PC-3 (cell line): ENCODE data around the gene GPN3. TPM values are rescaled to one million over a fixed set of nuclear protein-coding genes. Genes with fewer than 3 reads are reported as not detected.

Experiments used
- ATAC-seq: fragments of 200-7000 bp; cut with Tn5 transposase; 2 replicates; pipeline ENCODE4 v1.9.1; 2020; ENCODE audit warnings: mild to moderate bottlenecking, moderate library complexity
- BruUV-seq: library from RNA; stranded (reverse); fragments of 400-500 nt; replicated peaks from 2 replicates; lab custom pipeline; 2021; lab: Mats Ljungman, UMichigan
- CTCF ChIA-PET: fragments of 300-600 bp; sonication (Branson Sonifier 250); formaldehyde crosslinking; loops from one replicate; lab custom pipeline; 2022; ENCODE audit warnings: antibody characterized with exemption; lab: Charles Lee
- POLR2A ChIA-PET: fragments of 300-600 bp; sonication (Branson Sonifier 250); formaldehyde crosslinking; loops from one replicate; lab custom pipeline; 2022; ENCODE audit warnings: antibody characterized with exemption; ENCODE audit not compliant: unreplicated experiment; lab: Charles Lee
- DNase-seq: peaks from one replicate; pipeline ENCODE4 v3.0.0-alpha.2; 2015
- H2AFZ ChIP-seq: fragments of 300-600 bp; sonication (generic); 2 replicates; pipeline ENCODE4 v1.6.0; 2016; ENCODE audit warnings: antibody characterized with exemption, low read length
- H3F3A ChIP-seq: fragments of 300-600 bp; sonication (generic); one replicate; pipeline ENCODE4 v1.6.0; 2017; ENCODE audit warnings: antibody characterized with exemption, low read length, control low read depth, mild to moderate bottlenecking; ENCODE audit not compliant: unreplicated experiment
- H3K27ac ChIP-seq: fragments of 300-600 bp; sonication (generic); 2 replicates; pipeline ENCODE4 v1.5.1; 2016; ENCODE audit warnings: mild to moderate bottlenecking, low read length
- H3K27me3 ChIP-seq: fragments of 300-600 bp; sonication (generic); 2 replicates; pipeline ENCODE4 v1.6.1; 2016; ENCODE audit warnings: low read length, mixed read lengths
- H3K36me3 ChIP-seq: fragments of 300-600 bp; sonication (generic); 2 replicates; pipeline ENCODE4 v1.6.1; 2016; ENCODE audit warnings: low read depth, mixed run types, low read length, mixed read lengths
- H3K4me1 ChIP-seq: fragments of 300-600 bp; sonication (generic); 2 replicates; pipeline ENCODE4 v1.5.1; 2016; ENCODE audit warnings: low read length; ENCODE audit not compliant: insufficient read depth
- H3K4me2 ChIP-seq: fragments of 300-600 bp; sonication (generic); 2 replicates; pipeline ENCODE4 v1.6.0; 2016; ENCODE audit warnings: low read length
- H3K4me3 ChIP-seq: fragments of 300-600 bp; sonication (generic); 2 replicates; pipeline ENCODE4 v1.5.1; 2016; ENCODE audit warnings: mild to moderate bottlenecking, low read length, mixed read lengths
- H3K79me2 ChIP-seq: fragments of 300-600 bp; sonication (generic); 2 replicates; pipeline ENCODE4 v1.6.1; 2017; ENCODE audit warnings: low read length, mixed read lengths
- H3K9ac ChIP-seq: fragments of 300-600 bp; sonication (generic); 2 replicates; pipeline ENCODE4 v1.6.0; 2016; ENCODE audit warnings: mild to moderate bottlenecking, low read length
- H3K9me2 ChIP-seq: fragments of 300-600 bp; sonication (generic); replicated peaks from 2 replicates; pipeline ENCODE4 v1.6.1; 2016; ENCODE audit warnings: mixed run types, low read length, mixed read lengths
- H3K9me3 ChIP-seq: fragments of 300-600 bp; sonication (generic); 2 replicates; pipeline ENCODE4 v1.6.1; 2016; ENCODE audit warnings: low read length, mixed read lengths
- H4K20me1 ChIP-seq: fragments of 300-600 bp; sonication (generic); 2 replicates; pipeline ENCODE4 v1.6.1; 2016; ENCODE audit warnings: low read length, mixed read lengths
- EZH2 ChIP-seq: fragments of 300-600 bp; sonication (generic); IDR thresholded peaks from one replicate; pipeline ENCODE4 v1.6.1; 2017; ENCODE audit warnings: antibody characterized with exemption, mild to moderate bottlenecking, low read length; ENCODE audit not compliant: unreplicated experiment
- EZH2phosphoT487 ChIP-seq: fragments of 300-600 bp; sonication (generic); IDR thresholded peaks from 2 replicates; pipeline ENCODE4 v1.6.1; 2018; ENCODE audit warnings: mild to moderate bottlenecking, antibody characterized with exemption, low read length, borderline replicate concordance
- intact Hi-C: fragments of 100-400 bp; cut with micrococcal nuclease; formaldehyde crosslinking; loops from 2 replicates; pipeline ENCODE4 v1.9.0; 2023
- total RNA-seq: library from RNA; depleted of rRNA; stranded (reverse); fragments of >200 nt; gene quantifications from 2 replicates; pipeline ENCODE4 v1.2.3, GENCODE V29; 2014; rRNA removed
- TF ChIP-seq, protein P1 (sequence below): fragments of 300-600 bp; sonication (generic); conservative IDR thresholded peaks from 2 replicates; pipeline ENCODE4 v1.5.1; 2017; ENCODE audit warnings: antibody characterized with exemption, low read depth, mild to moderate bottlenecking, low read length

The GPN3 gene
- total RNA-seq, 1 experiment from 2014 or later = 32.5 TPM

DNA sequence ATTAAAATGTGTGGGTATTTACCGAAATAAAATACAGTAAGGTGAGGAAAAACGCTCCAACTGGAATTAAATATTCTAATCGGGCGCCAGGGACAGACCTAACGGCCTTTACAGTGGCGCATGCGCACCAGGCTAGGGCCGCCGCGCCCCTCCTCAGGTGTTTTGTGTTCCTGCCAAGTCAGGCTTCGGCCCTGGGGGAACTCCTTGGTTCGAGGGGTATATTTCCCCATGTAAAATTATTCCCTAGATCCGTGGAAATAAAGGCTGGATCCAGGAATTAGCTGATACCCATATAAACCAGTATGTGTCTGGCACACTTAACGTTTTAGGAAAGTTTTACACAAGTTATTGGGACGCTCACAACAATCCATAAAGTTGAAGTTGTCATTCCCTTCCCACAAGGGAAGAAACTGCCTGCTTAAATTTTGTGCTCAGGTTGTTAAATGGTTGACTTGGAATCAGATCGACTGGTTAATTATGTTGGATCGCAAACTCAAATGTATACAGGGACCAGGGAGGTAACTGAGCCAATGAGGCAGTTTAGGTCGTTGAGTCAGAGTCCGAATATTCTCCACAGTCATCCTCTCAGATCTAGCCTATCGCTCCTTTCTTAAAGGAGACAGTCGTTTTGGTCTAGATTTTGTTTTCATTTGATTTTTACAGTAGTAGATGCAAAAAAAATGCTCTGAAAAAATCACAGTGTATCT is 63.9 kb downstream of the GPN3 start:
- intact Hi-C loops = loop anchor here (5.0 kb wide), 1 partner anchor 357 kb away; the partner anchor contains the start of gene C12orf76

DNA sequence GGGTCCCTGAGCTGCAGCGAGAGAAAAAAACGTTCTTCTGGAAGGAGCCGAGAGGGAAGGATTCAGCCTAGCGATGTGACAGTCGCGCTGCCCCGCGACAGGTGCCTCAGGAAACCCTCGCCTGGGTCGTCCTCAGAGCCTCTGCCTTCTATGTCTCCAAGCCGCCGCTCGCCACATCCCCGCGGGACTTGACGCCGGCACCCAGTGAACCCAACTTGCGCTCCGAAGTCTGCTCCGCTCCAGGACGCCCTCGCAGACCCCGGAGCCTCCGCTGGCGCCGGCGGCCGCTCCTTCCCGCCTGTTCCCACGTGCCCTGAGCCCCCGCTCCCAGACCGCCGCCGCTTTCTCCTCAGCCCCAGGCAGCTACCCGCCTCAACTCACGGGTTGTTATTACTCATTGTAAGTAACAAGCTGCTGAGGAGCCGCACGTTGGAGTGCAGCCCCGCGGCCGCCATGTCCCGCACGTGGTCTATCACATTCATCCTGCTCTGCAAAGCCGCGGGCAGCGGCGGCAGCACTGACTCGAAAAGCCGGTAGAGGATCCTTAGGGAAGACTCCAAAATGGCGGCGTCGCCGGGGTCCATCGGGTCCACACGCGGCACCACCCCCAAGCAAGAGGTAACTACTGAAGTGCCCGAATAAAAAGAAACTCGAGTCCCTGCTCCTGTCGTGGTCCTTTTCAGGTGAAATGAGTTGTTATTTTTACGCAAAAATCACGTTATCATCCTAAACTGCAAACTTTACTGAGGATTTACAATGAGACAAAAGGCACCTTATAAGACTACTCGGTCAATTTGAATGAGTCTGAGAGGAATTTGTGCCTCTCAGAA is 64.7 kb downstream of the GPN3 start, which contains the start of gene ANAPC7:
Gene ANAPC7, minus strand, starts transcription at position 563 of the 830 bp plus-strand sequence. Its CDS starts 81 bp downstream, at position 482.
- POLR2A ChIA-PET = no interaction called here
- Histone ChIP-seq H3K4me1 (peaks cover 12% of the 10 kb centered on the region), H3K9me3 (no peaks in the 10 kb centered on the region), H3K9ac (peak within 1 kb of the TSS; percentile 92), H2AFZ (peak within 1 kb of the TSS; percentile 100), H3F3A (no peaks in the 10 kb centered on the region), H3K79me2 (peaks cover 55% of the 10 kb centered on the region), H3K9me2 (no peaks in the 10 kb centered on the region), H3K4me2 (peak within 1 kb of the TSS; percentile 91), H3K27ac (peak within 1 kb of the TSS; percentile 88), H3K27me3 (no peaks in the 10 kb centered on the region), H3K36me3 (peaks cover 16% of the 10 kb centered on the region; the same call in 1 of the 2 replicates), H4K20me1 (no peaks in the 10 kb centered on the region), H3K4me3 (peak within 1 kb of the TSS; percentile 78)
- CTCF ChIA-PET = interaction anchor here (0.6 to 1.0 kb wide), 2 partner anchors 28 to 313 kb away, joined by 3 to 5 read pairs; no protein-coding TSS in a partner anchor
- no peak for TF ChIP-seq EZH2phosphoT487
- no peak for TF ChIP-seq EZH2
- TF ChIP-seq, protein P1, sequence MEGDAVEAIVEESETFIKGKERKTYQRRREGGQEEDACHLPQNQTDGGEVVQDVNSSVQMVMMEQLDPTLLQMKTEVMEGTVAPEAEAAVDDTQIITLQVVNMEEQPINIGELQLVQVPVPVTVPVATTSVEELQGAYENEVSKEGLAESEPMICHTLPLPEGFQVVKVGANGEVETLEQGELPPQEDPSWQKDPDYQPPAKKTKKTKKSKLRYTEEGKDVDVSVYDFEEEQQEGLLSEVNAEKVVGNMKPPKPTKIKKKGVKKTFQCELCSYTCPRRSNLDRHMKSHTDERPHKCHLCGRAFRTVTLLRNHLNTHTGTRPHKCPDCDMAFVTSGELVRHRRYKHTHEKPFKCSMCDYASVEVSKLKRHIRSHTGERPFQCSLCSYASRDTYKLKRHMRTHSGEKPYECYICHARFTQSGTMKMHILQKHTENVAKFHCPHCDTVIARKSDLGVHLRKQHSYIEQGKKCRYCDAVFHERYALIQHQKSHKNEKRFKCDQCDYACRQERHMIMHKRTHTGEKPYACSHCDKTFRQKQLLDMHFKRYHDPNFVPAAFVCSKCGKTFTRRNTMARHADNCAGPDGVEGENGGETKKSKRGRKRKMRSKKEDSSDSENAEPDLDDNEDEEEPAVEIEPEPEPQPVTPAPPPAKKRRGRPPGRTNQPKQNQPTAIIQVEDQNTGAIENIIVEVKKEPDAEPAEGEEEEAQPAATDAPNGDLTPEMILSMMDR = no peak
- intact Hi-C loops = loop anchor here (5.0 kb wide), 1 partner anchor 356 kb away; the partner anchor contains the start of gene C12orf76
- DNase-seq = peak; percentile 90
- peak; percentile 89 for ATAC-seq
- BruUV-seq = TSS peak; percentile 69

More for the DNA sequence above, 63.9 kb downstream of the GPN3 start:
- peak; percentile 85 for DNase-seq
- Histone ChIP-seq H2AFZ (peak overlapping the region; percentile 100), H3K79me2 (peaks cover 47% of the 10 kb centered on the region), H3K27ac (peak overlapping the region; percentile 88), H3K4me3 (peak overlapping the region; percentile 78), H3K9ac (peak overlapping the region; percentile 92), H3K9me3 (no peaks in the 10 kb centered on the region), H3K9me2 (no peaks in the 10 kb centered on the region), H3K27me3 (no peaks in the 10 kb centered on the region), H3K4me2 (peak overlapping the region; percentile 91), H3F3A (no peaks in the 10 kb centered on the region), H3K4me1 (peaks cover 12% of the 10 kb centered on the region), H3K36me3 (peaks cover 15% of the 10 kb centered on the region; the same call in 1 of the 2 replicates), H4K20me1 (no peaks in the 10 kb centered on the region)
- BruUV-seq = TSS peak; percentile 98
- TF ChIP-seq, protein P1 = no peak
- TF ChIP-seq EZH2phosphoT487 = no peak
- no peak for TF ChIP-seq EZH2
- POLR2A ChIA-PET = no interaction called here
- CTCF ChIA-PET = interaction anchor here (0.6 kb wide), 1 partner anchor 314 kb away, joined by 3 read pairs; no protein-coding TSS in a partner anchor
- ATAC-seq = peak; percentile 52

Other genes with a start within 250 kb of the GPN3 start
- 174 and 211 TPM in 2 replicates for gene ATP2A2, start 187.0 kb downstream of the GPN3 start, total RNA-seq
- 80.5 and 112 TPM in 2 replicates for gene ANAPC7, start 64.5 kb downstream of the GPN3 start, total RNA-seq
- 202 and 292 TPM in 2 replicates for gene ARPC3, start 17.9 kb downstream of the GPN3 start, total RNA-seq
- gene FAM216A, start 588 bp upstream of the GPN3 start, total RNA-seq = 19.5 and 27.8 TPM in 2 replicates
- 96.5 and 114 TPM in 2 replicates for gene VPS29, start 33.9 kb upstream of the GPN3 start, total RNA-seq
- 0.40 and 0.52 TPM in 2 replicates for gene RAD9B, start 34.1 kb upstream of the GPN3 start, total RNA-seq
- 9.0 and 16.0 TPM in 2 replicates for gene PPTC7, start 115.1 kb upstream of the GPN3 start, total RNA-seq
- 40.0 and 40.6 TPM in 2 replicates for gene TCTN1, start 145.9 kb upstream of the GPN3 start, total RNA-seq
- 2.2 and 3.3 TPM in 2 replicates for gene HVCN1, start 220.9 kb upstream of the GPN3 start, total RNA-seq